IMR-90 (cell line): ENCODE results near the gene CLIC2.

Experiments used
- BHLHE40 ChIP-seq: fragments of 150-350 bp; IDR thresholded peaks from 2 replicates; pipeline ENCODE4 v1.6.1; 2016; ENCODE audit warnings: mild to moderate bottlenecking, low read depth, low read length
- CEBPB ChIP-seq: IDR thresholded peaks from 2 replicates; pipeline ENCODE4 v1.6.1; 2012; ENCODE audit warnings: low read depth, low read length, improper control_type of control experiment
- CHD1 ChIP-seq: IDR thresholded peaks from 2 replicates; pipeline ENCODE4 v1.6.1; 2012; ENCODE audit warnings: low read depth, low read length, improper control_type of control experiment
- ELK1 ChIP-seq: fragments of 150-350 bp; IDR thresholded peaks from 2 replicates; pipeline ENCODE4 v1.6.1; 2016; ENCODE audit warnings: low read depth, mild to moderate bottlenecking, low read length, moderate library complexity, borderline replicate concordance
- NFE2L2 ChIP-seq: fragments of 150-350 bp; IDR thresholded peaks from 2 replicates; pipeline ENCODE4 v1.6.1; 2016; ENCODE audit warnings: low read depth, mild to moderate bottlenecking, low read length
- RCOR1 ChIP-seq: IDR thresholded peaks from 2 replicates; pipeline ENCODE4 v1.6.1; 2012; ENCODE audit warnings: mild to moderate bottlenecking, low read length, improper control_type of control experiment; ENCODE audit not compliant: insufficient replicate concordance
- RFX5 ChIP-seq: IDR thresholded peaks from 2 replicates; pipeline ENCODE4 v1.8.0; 2012; ENCODE audit warnings: low read depth, mild to moderate bottlenecking, low read length, moderate library complexity
- TF ChIP-seq, protein P1 (sequence below): conservative IDR thresholded peaks from 2 replicates; pipeline ENCODE4 v1.5.1; 2012; ENCODE audit warnings: mild to moderate bottlenecking, low read depth, low read length, improper control_type of control experiment

DNA sequence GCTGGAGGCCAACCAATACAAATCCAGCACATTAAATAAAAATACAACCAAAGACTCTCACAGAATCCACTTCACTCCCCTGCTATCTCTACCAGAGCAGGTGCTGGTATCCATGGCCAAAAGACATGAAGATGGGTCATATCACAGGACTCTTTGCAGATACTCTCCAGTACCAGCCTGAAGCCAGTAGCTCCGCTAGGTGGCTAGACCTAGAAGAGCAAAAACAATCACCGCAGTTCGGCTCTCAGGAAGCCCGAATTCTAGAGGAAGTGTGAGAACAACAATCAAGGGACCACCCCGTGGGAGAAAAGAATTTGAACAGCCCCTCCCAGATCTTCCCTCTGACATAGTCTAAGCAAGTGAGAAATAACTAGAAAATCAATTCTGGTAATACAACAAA is 20.2 kb downstream of the CLIC2 start:
- TF ChIP-seq, protein P1, sequence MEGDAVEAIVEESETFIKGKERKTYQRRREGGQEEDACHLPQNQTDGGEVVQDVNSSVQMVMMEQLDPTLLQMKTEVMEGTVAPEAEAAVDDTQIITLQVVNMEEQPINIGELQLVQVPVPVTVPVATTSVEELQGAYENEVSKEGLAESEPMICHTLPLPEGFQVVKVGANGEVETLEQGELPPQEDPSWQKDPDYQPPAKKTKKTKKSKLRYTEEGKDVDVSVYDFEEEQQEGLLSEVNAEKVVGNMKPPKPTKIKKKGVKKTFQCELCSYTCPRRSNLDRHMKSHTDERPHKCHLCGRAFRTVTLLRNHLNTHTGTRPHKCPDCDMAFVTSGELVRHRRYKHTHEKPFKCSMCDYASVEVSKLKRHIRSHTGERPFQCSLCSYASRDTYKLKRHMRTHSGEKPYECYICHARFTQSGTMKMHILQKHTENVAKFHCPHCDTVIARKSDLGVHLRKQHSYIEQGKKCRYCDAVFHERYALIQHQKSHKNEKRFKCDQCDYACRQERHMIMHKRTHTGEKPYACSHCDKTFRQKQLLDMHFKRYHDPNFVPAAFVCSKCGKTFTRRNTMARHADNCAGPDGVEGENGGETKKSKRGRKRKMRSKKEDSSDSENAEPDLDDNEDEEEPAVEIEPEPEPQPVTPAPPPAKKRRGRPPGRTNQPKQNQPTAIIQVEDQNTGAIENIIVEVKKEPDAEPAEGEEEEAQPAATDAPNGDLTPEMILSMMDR = no peak
- TF ChIP-seq ELK1 (no peak), RFX5 (no peak), CEBPB (no peak), NFE2L2 (no peak), RCOR1 (no peak), BHLHE40 (no peak), CHD1 (no peak)
